ENCODE measurements around the gene SLC4A1AP.
A peak's percentile ranks its signal among the peaks of the same experiment; 100 is the strongest.

Gene SLC4A1AP

GRCh38 chr2:27723372-27724144 lies 59.9 kb downstream of the SLC4A1AP start:
- Histone ChIP-seq H3K27ac (peak overlapping the region; percentile 92 to 94), H3K4me3 (no peak overlapping the region)
- DNase-seq (ENCODE audit: low spot score): no peak
- peak; percentile 83 for TF ChIP-seq CTCF (IDR thresholded peaks at IDR 0.05)

GRCh38 chr2:27724191-27724590 lies 60.5 kb downstream of the SLC4A1AP start:
- Histone ChIP-seq H3K4me3 (no peak overlapping the region), H3K27ac (peak overlapping the region; percentile 92 to 94)
- DNase-seq (ENCODE audit: low spot score): no peak
- TF ChIP-seq CTCF (IDR thresholded peaks at IDR 0.05): no peak

- no peak for DNase-seq (ENCODE audit: low spot score)
- H3K4me3 ChIP-seq: no peak overlapping the region
- no peak for TF ChIP-seq CTCF (IDR thresholded peaks at IDR 0.05)
- peak overlapping the region; percentile 92 to 94 for H3K27ac ChIP-seq
These were observed 61.4 kb downstream of the SLC4A1AP start for GRCh38 chr2:27724905-27725701.

- no peak for DNase-seq (ENCODE audit: low spot score)
- Histone ChIP-seq H3K27ac (peak overlapping the region in 1 of 2 donors; percentile 13), H3K4me3 (no peak overlapping the region)
- TF ChIP-seq CTCF (IDR thresholded peaks at IDR 0.05): no peak
These were observed 63.6 kb downstream of the SLC4A1AP start for GRCh38 chr2:27727257-27727656.

- no peak for TF ChIP-seq CTCF (IDR thresholded peaks at IDR 0.05)
- Histone ChIP-seq H3K27ac (peak overlapping the region in 1 of 2 donors; percentile 3), H3K4me3 (no peak overlapping the region)
- DNase-seq (ENCODE audit: low spot score): no peak
These were observed 64.6 kb downstream of the SLC4A1AP start for GRCh38 chr2:27728081-27728858.

GRCh38 chr2:27729198-27729597 lies 65.5 kb downstream of the SLC4A1AP start:
- no peak overlapping the region for H3K27ac ChIP-seq

More at GRCh38 chr2:27729198-27729597, 65.5 kb downstream of the SLC4A1AP start:
- H3K4me3 ChIP-seq: no peak overlapping the region
- TF ChIP-seq CTCF (IDR thresholded peaks at IDR 0.05): no peak
- no peak for DNase-seq (ENCODE audit: low spot score)
